ENCODE measurements around the gene DLK1.

Gene DLK1

DNA sequence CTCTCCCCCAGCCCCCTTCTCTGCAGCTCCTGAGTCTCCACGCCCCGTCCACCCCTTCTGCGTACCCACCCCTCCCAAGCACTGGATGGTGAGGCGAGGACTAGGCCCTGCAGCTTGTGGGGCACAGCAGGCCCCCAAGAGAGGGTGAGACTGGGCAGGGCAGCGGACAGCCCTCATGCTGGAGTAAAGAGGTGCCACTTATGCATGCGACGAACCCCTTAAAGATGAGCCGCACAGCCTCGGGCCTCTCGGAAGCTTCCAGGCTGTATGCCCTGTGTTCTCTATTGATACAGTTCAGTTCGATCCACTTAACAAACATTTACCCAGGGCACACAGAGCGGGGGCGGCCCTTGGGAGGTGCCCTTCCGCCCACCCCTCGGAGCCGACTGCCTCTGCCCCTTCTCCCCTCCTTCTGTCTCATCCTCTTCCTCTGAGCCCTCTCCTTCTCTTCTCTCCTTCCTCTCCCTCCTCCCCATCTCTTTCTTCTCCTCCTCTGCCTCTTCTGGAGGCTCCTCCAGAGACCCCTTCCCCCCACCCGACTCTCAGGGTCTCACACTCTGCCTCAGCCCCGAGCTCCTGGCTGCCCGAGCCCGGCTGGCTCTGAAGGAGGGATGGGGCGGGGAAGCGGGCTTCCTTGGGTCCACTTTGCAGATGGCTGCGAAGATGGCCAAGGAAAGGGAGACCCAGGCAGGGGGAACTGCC is 32.7 kb upstream of the DLK1 start:
- no peak for DNase-seq (ENCODE audit: low spot score)

DNA sequence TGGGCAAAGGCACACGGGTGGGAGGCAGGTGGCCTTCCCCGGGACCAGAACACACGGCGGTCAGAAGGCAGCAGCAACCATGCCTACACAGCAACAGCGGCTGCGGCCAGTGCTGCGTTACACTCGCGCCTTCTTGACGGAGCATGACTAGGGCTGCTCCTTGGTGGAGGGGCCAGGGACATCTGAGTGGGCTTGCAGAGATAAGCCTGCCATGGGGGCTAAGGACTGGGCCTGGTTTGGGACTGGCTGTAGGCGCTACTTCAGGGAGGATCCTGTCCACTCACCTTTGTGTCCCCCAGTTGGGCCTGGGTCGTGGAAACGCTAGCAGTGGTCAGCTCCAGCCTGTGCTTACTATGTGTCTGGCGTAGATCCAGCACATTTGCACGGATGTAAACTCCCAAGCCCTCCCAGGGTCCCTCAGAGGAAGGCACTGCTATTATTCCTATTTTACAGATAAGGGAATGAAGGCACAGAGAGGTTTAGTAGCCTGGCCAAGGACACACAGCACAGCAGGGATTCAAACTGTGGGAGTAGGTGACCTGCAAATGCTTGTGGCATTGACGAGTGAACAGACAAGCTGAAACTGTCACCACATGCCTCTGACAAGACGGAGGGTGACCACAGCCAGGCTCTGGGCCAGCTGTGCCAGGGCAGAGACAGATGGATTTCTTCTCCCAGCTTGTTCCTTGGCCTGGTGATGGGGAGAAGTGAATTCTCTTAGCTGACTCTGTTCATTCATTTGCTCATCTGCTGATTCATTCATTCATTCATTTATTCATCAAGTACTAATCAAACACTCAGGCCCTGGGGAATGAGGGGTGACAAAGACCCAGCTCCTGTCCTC is 31.9 kb upstream of the DLK1 start:
- no peak for DNase-seq (ENCODE audit: low spot score)

GRCh38 chr14:100695423-100695738 is 31.3 kb upstream of the DLK1 start:
- no peak for DNase-seq (ENCODE audit: low spot score)

DNA sequence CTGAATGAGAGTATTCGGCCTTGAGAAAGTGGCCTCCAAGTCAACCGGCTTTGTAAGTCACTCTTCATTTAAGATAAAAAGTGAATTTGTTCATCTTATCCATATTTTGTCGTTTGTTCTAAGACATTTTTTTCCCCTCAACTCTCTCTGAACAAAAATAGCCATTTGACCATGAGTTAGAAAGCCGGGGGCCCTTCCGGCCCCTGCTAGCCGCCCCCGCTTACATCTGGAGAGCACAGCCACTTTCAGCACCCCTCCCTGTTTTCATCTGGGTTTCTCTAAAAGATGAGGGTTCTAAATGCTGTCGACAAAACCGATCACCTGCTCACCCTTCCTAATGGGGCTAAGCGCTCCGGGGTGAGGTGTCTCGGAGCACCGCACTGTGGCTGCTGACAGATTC is 30.7 kb upstream of the DLK1 start:
- no peak for DNase-seq (ENCODE audit: low spot score)

GRCh38 chr14:100696590-100696989 is 30.1 kb upstream of the DLK1 start:
- DNase-seq (ENCODE audit: low spot score) = no peak

DNA sequence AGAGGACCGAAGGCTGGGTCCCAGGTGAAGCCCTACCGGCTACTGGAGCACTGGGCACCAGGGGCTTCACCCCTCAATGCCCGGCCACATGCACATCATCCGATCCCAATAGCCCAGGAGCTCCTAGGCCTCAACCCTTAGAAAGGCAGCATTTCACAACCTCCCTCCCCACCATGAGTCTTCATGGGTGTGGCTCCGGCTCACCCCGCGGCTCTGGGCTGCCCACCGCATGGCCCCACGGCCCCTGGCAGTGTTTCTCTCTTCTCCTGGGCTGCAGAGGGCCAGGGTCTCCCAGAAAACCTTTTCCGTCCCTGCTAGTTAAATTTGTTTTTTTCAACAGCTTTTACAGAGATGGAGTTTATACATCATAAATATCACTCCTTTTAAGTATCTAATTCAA is 28.6 kb upstream of the DLK1 start:
- no peak for DNase-seq (ENCODE audit: low spot score)

GRCh38 chr14:100698666-100699448 is 27.8 kb upstream of the DLK1 start:
- no peak for DNase-seq (ENCODE audit: low spot score)

DNA sequence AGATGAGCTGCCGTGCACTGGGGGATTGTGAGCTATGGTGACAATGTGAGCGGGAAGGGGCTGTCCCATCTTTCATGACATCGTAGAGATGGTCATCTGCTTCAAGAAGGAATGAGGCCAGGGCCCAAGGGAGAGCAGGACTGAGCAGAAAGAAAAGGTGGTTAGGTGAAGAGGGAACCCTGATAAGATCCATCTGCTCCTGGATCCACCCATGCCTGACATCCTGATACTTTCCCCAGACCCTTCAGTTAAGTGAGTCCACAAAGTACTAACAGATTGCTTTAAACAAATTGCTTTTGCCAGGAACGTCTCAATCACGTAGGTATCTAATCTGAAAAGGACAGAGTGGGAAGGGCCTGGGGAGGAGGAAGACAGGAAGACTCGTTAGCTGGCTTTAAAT is 25.4 kb upstream of the DLK1 start:
- no peak for DNase-seq (ENCODE audit: low spot score)

GRCh38 chr14:100702590-100702989 is 24.1 kb upstream of the DLK1 start:
- no peak for DNase-seq (ENCODE audit: low spot score)

DNA sequence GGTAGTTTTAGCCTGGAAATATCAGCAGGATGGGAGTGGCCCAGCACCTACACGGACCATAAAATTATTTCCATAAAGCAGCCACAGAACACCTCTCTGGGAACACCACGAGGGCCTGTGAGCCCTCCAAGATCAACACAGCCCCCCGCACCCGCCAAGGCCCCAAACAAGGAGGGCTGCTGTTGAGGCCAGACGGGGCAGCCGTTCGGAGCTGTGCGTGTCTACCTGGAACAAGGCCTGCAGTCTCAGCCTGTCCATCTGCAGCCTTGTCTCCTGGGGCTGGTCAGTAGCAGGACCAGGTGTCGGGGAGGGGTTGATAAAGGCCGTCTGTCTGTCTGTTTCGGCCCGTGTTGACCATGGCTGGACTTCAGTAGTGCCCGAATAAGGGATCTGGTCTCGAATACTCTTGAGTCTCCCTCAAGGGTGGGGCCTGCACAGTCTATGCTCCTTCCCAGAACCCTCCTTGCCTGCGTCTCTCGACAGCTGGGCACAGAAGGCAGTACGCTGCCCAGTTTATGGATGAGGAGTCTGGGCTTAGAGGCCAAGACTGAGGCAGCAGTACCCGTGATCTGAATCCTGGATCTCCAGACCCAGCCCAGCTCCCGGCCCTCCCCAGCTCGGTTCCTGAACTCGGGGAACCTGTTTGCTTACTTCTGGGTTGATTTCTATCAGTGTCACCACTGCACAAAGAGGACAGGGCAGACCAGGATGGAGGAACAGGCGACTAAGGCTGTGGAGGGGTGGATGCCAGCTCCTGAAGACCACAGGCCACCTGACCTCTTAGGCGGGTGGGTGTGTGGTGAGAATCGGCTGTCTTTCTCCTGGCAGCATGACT is 23.1 kb upstream of the DLK1 start:
- no peak for DNase-seq (ENCODE audit: low spot score)

DNA sequence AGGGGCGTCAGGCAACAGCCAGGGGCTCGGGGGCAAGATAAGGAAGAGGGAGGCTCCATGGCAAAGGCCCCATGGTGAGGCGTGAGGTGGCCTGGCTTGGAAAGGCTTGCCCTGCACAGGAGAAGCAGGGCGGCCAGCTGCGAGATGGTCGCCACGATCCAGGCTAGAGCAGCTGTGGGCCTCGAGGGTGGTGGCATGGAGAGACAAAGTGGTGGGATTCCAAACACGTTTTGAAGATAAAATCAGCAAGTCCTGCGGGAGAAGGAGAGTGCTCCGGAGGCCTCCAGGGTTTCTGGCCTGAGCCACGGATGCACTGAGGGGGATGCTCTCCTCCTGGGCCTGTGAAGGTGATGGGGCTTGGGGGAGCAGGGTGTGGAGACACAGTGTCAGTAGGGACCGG is 20.5 kb upstream of the DLK1 start:
- DNase-seq (ENCODE audit: low spot score) = no peak

DNA sequence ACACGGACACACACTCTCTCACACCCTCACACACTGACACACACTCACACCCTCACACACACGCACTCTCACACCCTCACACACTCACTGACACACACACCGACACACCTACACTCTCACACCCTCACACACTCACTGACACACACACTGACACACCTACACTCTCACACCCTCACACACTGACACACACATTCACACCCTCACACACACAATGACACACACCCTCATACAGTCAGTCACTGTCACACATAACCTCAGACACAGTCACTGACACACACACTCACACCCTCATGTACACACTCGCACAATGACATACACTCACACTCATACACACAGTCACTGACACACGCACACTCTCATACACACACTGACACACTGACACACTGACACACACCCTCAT is 19.8 kb upstream of the DLK1 start:
- no peak for DNase-seq (ENCODE audit: low spot score)

DNA sequence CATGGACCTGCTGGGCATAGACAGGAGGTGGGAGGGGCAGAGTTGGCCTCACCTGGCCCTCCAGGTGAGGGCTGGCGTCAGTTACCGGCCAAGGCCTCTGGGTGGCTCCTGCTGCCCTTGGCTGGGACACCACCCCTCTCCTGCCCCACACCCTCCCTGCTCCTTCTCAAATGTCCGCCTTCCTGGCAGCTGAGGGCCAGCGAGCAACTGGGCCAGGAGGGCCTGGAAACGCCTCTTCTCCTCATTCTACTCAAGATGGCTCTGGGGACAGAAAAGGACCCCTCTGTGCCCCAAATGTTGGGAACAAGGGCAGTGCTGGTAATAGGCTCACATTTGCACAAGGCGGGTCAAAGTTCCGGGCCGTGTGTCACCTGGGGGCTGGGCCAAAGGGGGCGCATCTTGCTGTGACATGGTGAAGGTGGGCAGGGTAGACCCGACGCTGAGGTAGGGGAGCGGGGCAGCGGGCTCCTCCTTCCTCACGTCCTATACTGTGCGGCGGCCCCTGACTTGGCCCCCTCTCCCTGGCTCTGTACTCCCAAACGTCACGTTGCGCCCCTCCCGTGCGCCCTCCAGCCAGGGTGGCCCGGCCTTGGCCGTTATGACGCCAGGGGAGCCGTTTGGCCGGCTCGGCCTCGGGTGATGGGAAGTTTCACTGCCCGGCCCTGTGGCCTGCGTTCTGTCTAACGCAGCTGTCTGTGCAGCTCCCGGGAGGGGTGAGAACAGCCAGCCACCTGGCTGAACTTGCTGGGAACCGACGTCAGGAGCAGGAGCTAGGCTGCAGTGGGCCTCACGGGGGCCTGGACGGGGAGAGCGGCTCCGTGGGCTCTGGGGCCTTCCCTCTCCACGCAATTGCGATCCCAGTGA is 18.0 kb upstream of the DLK1 start:
- no peak for DNase-seq (ENCODE audit: low spot score)

- no peak for DNase-seq (ENCODE audit: low spot score)
These were observed 17.1 kb upstream of the DLK1 start for GRCh38 chr14:100709289-100710284.

DNA sequence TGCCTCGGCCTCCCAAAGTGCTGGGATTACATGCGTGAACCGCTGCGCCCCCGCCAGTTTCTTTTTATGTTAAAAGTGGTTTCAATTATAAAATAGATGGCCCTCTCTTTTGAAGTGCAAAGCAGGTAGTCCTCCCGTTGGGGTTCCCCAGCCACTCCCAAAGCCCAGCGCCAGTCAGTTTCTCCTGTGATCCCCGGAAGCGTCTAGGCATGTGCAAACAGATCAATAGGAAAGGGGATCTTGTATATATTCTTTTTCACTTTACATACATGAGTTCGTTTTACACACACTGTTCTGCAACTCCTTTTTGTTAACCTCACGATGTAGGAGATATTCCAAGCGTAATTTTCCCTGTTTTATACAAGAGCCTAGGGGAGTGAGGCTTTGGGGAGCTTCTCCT is 16.3 kb upstream of the DLK1 start:
- DNase-seq (ENCODE audit: low spot score) = no peak

DNA sequence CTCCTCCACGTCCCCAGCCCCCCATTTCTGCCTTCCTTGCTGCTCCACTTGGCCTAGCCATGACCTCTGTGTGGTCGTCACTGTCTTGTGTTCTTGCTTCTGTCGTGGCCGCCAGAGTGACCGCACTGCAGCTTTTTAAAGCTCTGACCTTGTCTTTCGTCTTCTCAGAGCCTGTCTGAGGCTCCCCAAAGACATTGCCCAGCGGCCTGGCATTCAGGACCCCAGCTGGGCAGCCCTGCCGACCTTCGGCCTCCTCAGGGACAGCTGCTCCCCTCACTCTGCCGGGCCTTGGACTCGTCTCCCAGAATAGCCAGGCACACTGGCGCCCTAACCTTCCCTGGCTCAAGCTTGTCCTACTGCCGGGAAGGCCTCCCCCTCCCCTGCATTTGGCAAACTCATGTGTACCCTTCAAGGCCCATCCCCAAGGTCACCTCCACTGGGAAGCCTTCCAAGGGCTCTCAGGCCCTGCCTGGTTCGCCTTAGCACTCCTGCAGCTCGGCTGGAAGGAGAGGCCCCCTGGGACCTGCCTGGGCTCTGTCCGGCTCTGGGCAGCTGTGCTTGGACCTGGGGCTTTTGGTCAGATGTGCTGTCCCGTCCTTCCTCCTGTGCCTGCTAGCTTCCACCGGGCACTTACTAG is 15.7 kb upstream of the DLK1 start:
- no peak for DNase-seq (ENCODE audit: low spot score)

GRCh38 chr14:100711493-100711892 is 15.2 kb upstream of the DLK1 start:
- DNase-seq (ENCODE audit: low spot score) = no peak

DNA sequence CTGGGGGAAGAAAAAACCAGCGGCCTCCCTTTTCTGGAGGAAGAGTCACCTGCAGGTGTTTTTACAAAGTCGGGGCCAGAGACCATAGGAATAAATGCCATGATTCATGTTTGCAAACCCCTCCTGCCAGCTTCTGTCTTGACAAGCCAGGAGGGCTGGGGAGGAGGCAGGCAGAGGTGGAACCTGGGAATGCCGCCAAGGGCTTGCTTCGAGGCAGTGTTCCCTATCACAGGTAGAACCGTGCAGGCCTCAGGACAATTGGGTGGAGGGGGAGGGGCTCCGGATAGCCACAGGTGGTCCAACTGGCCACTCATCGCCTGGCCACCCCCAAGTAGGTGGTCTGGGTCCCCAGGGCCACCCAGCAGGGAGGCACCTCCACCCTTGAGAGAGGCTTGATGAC is 14.2 kb upstream of the DLK1 start:
- DNase-seq (ENCODE audit: low spot score) = no peak

DNA sequence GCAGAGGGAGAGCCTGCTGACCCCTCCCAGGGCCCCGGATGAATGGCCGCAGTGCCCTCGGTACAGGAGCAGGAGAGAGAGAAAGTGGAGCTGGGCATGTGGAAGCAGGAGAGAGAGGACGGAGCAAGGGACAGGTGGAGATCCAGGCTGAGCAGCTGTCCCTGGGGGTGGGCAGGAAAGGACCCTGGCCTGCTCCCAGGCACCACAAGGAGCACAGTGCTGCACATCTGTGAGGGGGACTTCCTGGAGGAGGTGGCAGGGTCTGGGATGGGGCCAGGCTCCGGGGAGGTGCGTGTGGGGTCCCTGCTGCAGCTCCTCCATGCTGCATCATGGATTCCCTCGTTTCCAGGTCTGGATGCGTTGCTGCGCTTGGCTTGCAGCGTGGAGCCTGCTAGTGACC is 13.0 kb upstream of the DLK1 start:
- no peak for DNase-seq (ENCODE audit: low spot score)

All from CD4-positive, alpha-beta T cell treated with Interleukin-2 at 100 ng/mL for 4 hours (primary cell).